ENCODE data around the gene FES.

The FES gene

GRCh38 chr15:90938261-90938660 lies 54.0 kb downstream of the FES start:
- H3K4me1 ChIP-seq (ENCODE audit: control insufficient read depth, low read length), result peaks cover 34% of the 10 kb centered on the region
- H3K36me3 ChIP-seq (ENCODE audit: control insufficient read depth, low read length), result peaks cover 65% of the 10 kb centered on the region
- no peaks in the 10 kb centered on the region; the same call in 1 of the 2 replicates for H3F3A ChIP-seq (ENCODE audit: control insufficient read depth, insufficient read depth)
- no peak for TF ChIP-seq CTCF (IDR thresholded peaks at IDR 0.05; ENCODE audit: low read depth, low read length, poor library complexity, severe bottlenecking)
- TF ChIP-seq EZH2phosphoT487 (IDR thresholded peaks at IDR 0.05; ENCODE audit: borderline replicate concordance, low read length), result no peak
- no peak overlapping the region for H3K4me2 ChIP-seq (ENCODE audit: low read length)
- peaks cover 18% of the 10 kb centered on the region for H3K79me2 ChIP-seq (ENCODE audit: control insufficient read depth, low read length)
- no peaks in the 10 kb centered on the region for H3K27me3 ChIP-seq (ENCODE audit: control insufficient read depth, low read length)
- no peaks in the 10 kb centered on the region for H3K9me2 ChIP-seq (replicated peaks; ENCODE audit: control insufficient read depth, low read length)
- H3K27ac ChIP-seq (ENCODE audit: low read depth, low read length), result no peak overlapping the region
- H4K20me1 ChIP-seq (ENCODE audit: control insufficient read depth, insufficient read depth, low read depth, low read length), result 0 out of 2 replicates have a peak, but pooled peaks cover 5% of the 10 kb centered on the region
- H3K9me3 ChIP-seq (ENCODE audit: control insufficient read depth, insufficient read depth, low read length), result no peaks in the 10 kb centered on the region
- H3K4me3 ChIP-seq (ENCODE audit: low read length), result no peak overlapping the region

- no peak overlapping the region for H3K4me2 ChIP-seq (ENCODE audit: low read length)
- 0 out of 2 replicates have a peak, but pooled peaks cover 5% of the 10 kb centered on the region for H4K20me1 ChIP-seq (ENCODE audit: control insufficient read depth, insufficient read depth, low read depth, low read length)
- H3K4me3 ChIP-seq (ENCODE audit: low read length), result no peak overlapping the region
- peaks cover 18% of the 10 kb centered on the region for H3K79me2 ChIP-seq (ENCODE audit: control insufficient read depth, low read length)
- H3F3A ChIP-seq (ENCODE audit: control insufficient read depth, insufficient read depth), result no peaks in the 10 kb centered on the region
- peaks cover 19% of the 10 kb centered on the region for H3K4me1 ChIP-seq (ENCODE audit: control insufficient read depth, low read length)
- no peaks in the 10 kb centered on the region for H3K27me3 ChIP-seq (ENCODE audit: control insufficient read depth, low read length)
- H3K9me2 ChIP-seq (replicated peaks; ENCODE audit: control insufficient read depth, low read length), result no peaks in the 10 kb centered on the region
- H3K36me3 ChIP-seq (ENCODE audit: control insufficient read depth, low read length), result peaks cover 78% of the 10 kb centered on the region
- no peak for TF ChIP-seq CTCF (IDR thresholded peaks at IDR 0.05; ENCODE audit: low read depth, low read length, poor library complexity, severe bottlenecking)
- no peak for TF ChIP-seq EZH2phosphoT487 (IDR thresholded peaks at IDR 0.05; ENCODE audit: borderline replicate concordance, low read length)
- H3K27ac ChIP-seq (ENCODE audit: low read depth, low read length), result no peak overlapping the region
- no peaks in the 10 kb centered on the region for H3K9me3 ChIP-seq (ENCODE audit: control insufficient read depth, insufficient read depth, low read length)
Observed at GRCh38 chr15:90939756-90940155, 55.5 kb downstream of the FES start.

GRCh38 chr15:90941038-90941437 lies 56.7 kb downstream of the FES start:
- Histone ChIP-seq H3K9me2 (replicated peaks; ENCODE audit: control insufficient read depth, low read length) (no peaks in the 10 kb centered on the region), H4K20me1 (ENCODE audit: control insufficient read depth, insufficient read depth, low read depth, low read length) (0 out of 2 replicates have a peak, but pooled peaks cover 4% of the 10 kb centered on the region), H3F3A (ENCODE audit: control insufficient read depth, insufficient read depth) (no peaks in the 10 kb centered on the region), H3K4me2 (ENCODE audit: low read length) (no peak overlapping the region), H3K27me3 (ENCODE audit: control insufficient read depth, low read length) (no peaks in the 10 kb centered on the region), H3K79me2 (ENCODE audit: control insufficient read depth, low read length) (peaks cover 10% of the 10 kb centered on the region), H3K4me1 (ENCODE audit: control insufficient read depth, low read length) (peaks cover 12% of the 10 kb centered on the region), H3K9me3 (ENCODE audit: control insufficient read depth, insufficient read depth, low read length) (no peaks in the 10 kb centered on the region), H3K36me3 (ENCODE audit: control insufficient read depth, low read length) (peaks cover 76% of the 10 kb centered on the region), H3K27ac (ENCODE audit: low read depth, low read length) (no peak overlapping the region), H3K4me3 (ENCODE audit: low read length) (no peak overlapping the region)
- TF ChIP-seq EZH2phosphoT487 (IDR thresholded peaks at IDR 0.05; ENCODE audit: borderline replicate concordance, low read length) (no peak), CTCF (IDR thresholded peaks at IDR 0.05; ENCODE audit: low read depth, low read length, poor library complexity, severe bottlenecking) (no peak)

Measured in DOHH2 (cell line).